ENCODE results near the gene GRIP1. TPM values are rescaled to one million over a fixed set of nuclear protein-coding genes. Genes with fewer than 3 reads are reported as not detected.

GRIP1 gene
- total and polyA plus RNA-seq, 2 experiments from 2014 or later, result 7.7 TPM

DNA sequence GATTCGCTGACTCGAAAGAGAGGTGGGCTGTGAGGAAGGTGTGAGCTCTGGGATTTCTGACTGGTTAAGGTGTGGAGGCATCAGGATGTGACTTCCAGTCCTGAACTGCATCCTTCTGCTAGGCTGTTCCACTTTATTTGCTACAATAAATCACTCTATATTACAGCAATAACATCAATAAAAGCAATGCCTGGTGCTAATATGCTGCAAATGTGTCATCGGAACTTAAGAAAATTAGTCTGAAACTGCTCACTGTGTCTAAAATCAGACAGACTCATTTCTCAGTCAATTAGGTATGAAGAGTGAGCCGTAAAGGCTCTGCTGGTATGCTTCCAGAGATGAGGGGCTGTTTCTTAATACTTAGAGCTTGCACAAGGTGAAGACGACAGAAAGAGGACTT, 250.0 kb downstream of the GRIP1 start:
- 73% methylated on average over 5 of the region's 5 CpGs for WGBS (ENCODE audit: low lambda C conversion rate, missing lambda C conversion rate)
- H2AFZ ChIP-seq, result no peak overlapping the region
- no peaks in the 10 kb centered on the region for H3K9me2 ChIP-seq (replicated peaks; ENCODE audit: insufficient read depth)
- TF ChIP-seq EZH2 (IDR thresholded peaks at IDR 0.05; ENCODE audit: borderline replicate concordance) (no peak), EZH2phosphoT487 (IDR thresholded peaks at IDR 0.05; ENCODE audit: low read depth, severe bottlenecking, unreplicated experiment) (no peak)
- TF ChIP-seq, protein P1, sequence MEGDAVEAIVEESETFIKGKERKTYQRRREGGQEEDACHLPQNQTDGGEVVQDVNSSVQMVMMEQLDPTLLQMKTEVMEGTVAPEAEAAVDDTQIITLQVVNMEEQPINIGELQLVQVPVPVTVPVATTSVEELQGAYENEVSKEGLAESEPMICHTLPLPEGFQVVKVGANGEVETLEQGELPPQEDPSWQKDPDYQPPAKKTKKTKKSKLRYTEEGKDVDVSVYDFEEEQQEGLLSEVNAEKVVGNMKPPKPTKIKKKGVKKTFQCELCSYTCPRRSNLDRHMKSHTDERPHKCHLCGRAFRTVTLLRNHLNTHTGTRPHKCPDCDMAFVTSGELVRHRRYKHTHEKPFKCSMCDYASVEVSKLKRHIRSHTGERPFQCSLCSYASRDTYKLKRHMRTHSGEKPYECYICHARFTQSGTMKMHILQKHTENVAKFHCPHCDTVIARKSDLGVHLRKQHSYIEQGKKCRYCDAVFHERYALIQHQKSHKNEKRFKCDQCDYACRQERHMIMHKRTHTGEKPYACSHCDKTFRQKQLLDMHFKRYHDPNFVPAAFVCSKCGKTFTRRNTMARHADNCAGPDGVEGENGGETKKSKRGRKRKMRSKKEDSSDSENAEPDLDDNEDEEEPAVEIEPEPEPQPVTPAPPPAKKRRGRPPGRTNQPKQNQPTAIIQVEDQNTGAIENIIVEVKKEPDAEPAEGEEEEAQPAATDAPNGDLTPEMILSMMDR (IDR thresholded peaks at IDR 0.05; ENCODE audit: poor library complexity), result no peak
- no peak overlapping the region for H3K4me3 ChIP-seq
- H3K9me3 ChIP-seq (ENCODE audit: low read depth), result no peaks in the 10 kb centered on the region
- H4K20me1 ChIP-seq (ENCODE audit: insufficient read depth, poor library complexity, severe bottlenecking), result no peaks in the 10 kb centered on the region
- no peaks in the 10 kb centered on the region for H3K79me2 ChIP-seq
- no peak overlapping the region for H3K4me2 ChIP-seq
- no peaks in the 10 kb centered on the region for H3K4me1 ChIP-seq (ENCODE audit: insufficient read depth)
- no peaks in the 10 kb centered on the region for H3K27me3 ChIP-seq
- H3K27ac ChIP-seq, result no peak overlapping the region
- no peak for DNase-seq (ENCODE audit: low spot score)
- H3K36me3 ChIP-seq (replicated peaks; ENCODE audit: insufficient read depth, low read depth), result no peaks in the 10 kb centered on the region

DNA sequence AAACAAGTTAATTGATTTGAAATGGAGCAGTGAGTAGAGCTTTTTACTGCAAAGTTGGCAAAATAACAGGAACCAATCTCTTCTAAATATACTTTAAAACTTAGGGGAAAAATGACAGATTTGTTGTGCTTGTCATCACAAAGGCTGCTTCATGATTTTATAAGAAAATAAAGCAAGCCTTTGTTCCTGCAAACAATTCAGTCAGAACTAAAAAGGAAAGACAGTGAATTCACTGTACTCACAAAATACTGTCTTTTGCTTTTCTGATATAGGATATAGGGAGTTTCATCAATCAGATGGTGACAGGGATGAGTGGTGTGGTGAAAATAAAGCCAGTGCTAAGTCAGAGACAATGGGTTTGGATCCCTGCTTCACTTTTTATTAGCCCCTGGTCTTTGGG, 250.6 kb downstream of the GRIP1 start:
- Histone ChIP-seq H3K4me2 (no peak overlapping the region), H2AFZ (no peak overlapping the region), H3K79me2 (no peaks in the 10 kb centered on the region), H3K36me3 (replicated peaks; ENCODE audit: insufficient read depth, low read depth) (no peaks in the 10 kb centered on the region), H3K27me3 (no peaks in the 10 kb centered on the region), H4K20me1 (ENCODE audit: insufficient read depth, poor library complexity, severe bottlenecking) (no peaks in the 10 kb centered on the region), H3K9me2 (replicated peaks; ENCODE audit: insufficient read depth) (no peaks in the 10 kb centered on the region), H3K4me3 (no peak overlapping the region), H3K27ac (no peak overlapping the region), H3K4me1 (ENCODE audit: insufficient read depth) (no peaks in the 10 kb centered on the region), H3K9me3 (ENCODE audit: low read depth) (no peaks in the 10 kb centered on the region)
- no peak for TF ChIP-seq EZH2phosphoT487 (IDR thresholded peaks at IDR 0.05; ENCODE audit: low read depth, severe bottlenecking, unreplicated experiment)
- no peak for TF ChIP-seq EZH2 (IDR thresholded peaks at IDR 0.05; ENCODE audit: borderline replicate concordance)
- TF ChIP-seq, protein P1 (IDR thresholded peaks at IDR 0.05; ENCODE audit: poor library complexity), result no peak
- DNase-seq (ENCODE audit: low spot score), result no peak

DNA sequence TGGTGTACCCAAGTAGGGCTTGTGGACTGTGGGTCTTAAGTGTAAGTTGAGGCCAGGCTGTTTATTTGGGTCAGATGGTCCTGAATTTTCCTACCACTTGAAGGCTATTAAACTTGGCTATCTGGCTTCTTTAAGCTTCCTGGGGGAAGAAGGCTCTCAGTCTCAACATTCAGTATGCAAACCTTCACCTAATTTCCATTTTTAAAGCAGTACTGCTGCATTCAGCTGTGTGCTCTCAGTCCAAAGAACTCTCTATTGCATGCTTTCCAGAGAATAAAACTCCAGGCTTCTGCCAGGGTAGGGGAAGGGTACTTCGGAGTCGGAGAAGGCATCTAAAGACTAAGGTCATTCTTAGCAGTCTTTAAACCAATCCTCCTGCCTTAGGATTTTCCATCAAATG, 252.2 kb downstream of the GRIP1 start:
- H3K4me3 ChIP-seq, result no peak overlapping the region
- TF ChIP-seq, protein P1 (IDR thresholded peaks at IDR 0.05; ENCODE audit: poor library complexity), result no peak
- TF ChIP-seq EZH2 (IDR thresholded peaks at IDR 0.05; ENCODE audit: borderline replicate concordance) (no peak), EZH2phosphoT487 (IDR thresholded peaks at IDR 0.05; ENCODE audit: low read depth, severe bottlenecking, unreplicated experiment) (no peak)
- 64% methylated on average over 2 of the region's 2 CpGs for WGBS (ENCODE audit: low lambda C conversion rate, missing lambda C conversion rate)

DNA sequence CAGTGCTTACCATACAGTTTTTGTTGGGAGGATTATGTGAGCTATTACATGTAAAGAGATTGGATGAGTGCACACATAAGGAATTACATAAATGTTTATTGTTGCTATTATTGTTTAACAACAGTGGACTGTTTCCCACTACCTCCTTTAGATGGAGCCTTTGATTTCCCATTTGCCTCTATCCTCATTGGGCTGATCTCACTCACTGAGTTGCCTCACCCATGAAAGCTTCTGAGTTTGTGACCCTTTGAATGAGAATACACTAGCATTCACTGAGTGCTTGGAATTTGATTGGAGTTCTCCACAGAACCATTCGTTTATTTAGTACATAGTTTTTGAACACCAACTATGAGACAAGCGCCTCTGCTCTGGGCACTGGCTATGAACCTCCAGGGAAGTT, 255.6 kb downstream of the GRIP1 start:
- Histone ChIP-seq H3K27ac (no peak overlapping the region), H3K27me3 (no peaks in the 10 kb centered on the region), H3K4me1 (ENCODE audit: insufficient read depth) (no peaks in the 10 kb centered on the region), H3K36me3 (replicated peaks; ENCODE audit: insufficient read depth, low read depth) (no peaks in the 10 kb centered on the region), H3K9me3 (ENCODE audit: low read depth) (no peaks in the 10 kb centered on the region), H4K20me1 (ENCODE audit: insufficient read depth, poor library complexity, severe bottlenecking) (no peaks in the 10 kb centered on the region), H3K4me2 (no peak overlapping the region), H3K79me2 (no peaks in the 10 kb centered on the region), H3K4me3 (no peak overlapping the region), H3K9me2 (replicated peaks; ENCODE audit: insufficient read depth) (no peaks in the 10 kb centered on the region), H2AFZ (no peak overlapping the region)
- 82% methylated on average over 2 of the region's 2 CpGs for WGBS (ENCODE audit: low lambda C conversion rate, missing lambda C conversion rate)
- TF ChIP-seq, protein P1 (IDR thresholded peaks at IDR 0.05; ENCODE audit: poor library complexity), result no peak
- TF ChIP-seq EZH2phosphoT487 (IDR thresholded peaks at IDR 0.05; ENCODE audit: low read depth, severe bottlenecking, unreplicated experiment), result no peak
- no peak for TF ChIP-seq EZH2 (IDR thresholded peaks at IDR 0.05; ENCODE audit: borderline replicate concordance)
- DNase-seq (ENCODE audit: low spot score), result no peak

More for the DNA sequence above, 252.2 kb downstream of the GRIP1 start:
- H3K36me3 ChIP-seq (replicated peaks; ENCODE audit: insufficient read depth, low read depth), result no peaks in the 10 kb centered on the region
- no peak overlapping the region for H3K27ac ChIP-seq
- H3K9me3 ChIP-seq (ENCODE audit: low read depth), result no peaks in the 10 kb centered on the region
- H3K79me2 ChIP-seq, result no peaks in the 10 kb centered on the region
- no peaks in the 10 kb centered on the region for H3K9me2 ChIP-seq (replicated peaks; ENCODE audit: insufficient read depth)
- no peak overlapping the region for H3K4me2 ChIP-seq
- no peak for DNase-seq (ENCODE audit: low spot score)
- H4K20me1 ChIP-seq (ENCODE audit: insufficient read depth, poor library complexity, severe bottlenecking), result no peaks in the 10 kb centered on the region
- no peak overlapping the region for H2AFZ ChIP-seq
- no peaks in the 10 kb centered on the region for H3K4me1 ChIP-seq (ENCODE audit: insufficient read depth)
- H3K27me3 ChIP-seq, result no peaks in the 10 kb centered on the region

Data from hepatocyte (in vitro differentiated cells).